ENCODE measurements around the gene WBP4.
"Not testable (repeated sequence)": the region's sequence is repeated elsewhere in the genome, so short reads cannot be mapped to it uniquely, and the experiment has no call there.

Gene WBP4

GRCh38 chr13:41085961-41086585 is 24.8 kb downstream of the WBP4 start:
- no peak for DNase-seq

DNA sequence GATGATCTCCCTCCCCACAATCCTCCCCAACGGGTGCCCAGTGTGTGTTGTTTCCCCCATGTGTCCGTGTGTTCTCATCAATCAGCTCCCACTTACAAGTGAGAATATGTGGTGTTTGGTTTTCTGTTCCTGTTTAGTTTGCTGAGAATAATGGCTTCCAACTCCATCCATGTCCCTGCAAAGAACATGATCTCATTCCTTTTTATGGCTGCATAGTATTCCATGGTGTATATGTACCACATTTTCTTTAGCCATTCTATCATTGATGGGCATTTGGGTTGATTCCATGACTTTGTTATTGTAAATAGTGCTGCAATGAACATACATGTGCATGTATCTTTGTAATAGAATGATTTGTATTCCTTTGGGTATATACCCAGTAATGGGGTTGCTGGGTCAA is 34.4 kb downstream of the WBP4 start:
- DNase-seq = not testable (repeated sequence)

DNA sequence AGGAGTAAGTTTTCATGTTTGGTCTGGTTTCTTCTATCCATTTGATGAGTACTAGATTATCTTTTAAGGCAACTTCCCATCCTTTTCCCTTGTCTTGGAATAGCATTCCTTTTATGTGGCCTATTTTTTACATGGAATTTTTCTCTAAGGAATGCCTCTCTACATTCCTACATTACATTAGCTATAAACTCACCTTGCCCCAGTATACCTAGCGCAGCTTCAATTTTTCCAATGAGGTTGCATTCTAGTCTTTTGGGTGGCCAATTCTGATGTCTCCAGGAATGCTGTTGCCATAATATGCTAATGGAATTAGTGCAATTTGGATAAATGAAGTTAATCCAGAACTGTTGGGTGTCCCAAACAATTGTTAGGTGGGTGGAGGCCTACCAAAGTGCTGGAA is 37.5 kb downstream of the WBP4 start:
- DNase-seq = no peak

- DNase-seq = no peak
These were observed 38.7 kb downstream of the WBP4 start for GRCh38 chr13:41099986-41100385.

DNA sequence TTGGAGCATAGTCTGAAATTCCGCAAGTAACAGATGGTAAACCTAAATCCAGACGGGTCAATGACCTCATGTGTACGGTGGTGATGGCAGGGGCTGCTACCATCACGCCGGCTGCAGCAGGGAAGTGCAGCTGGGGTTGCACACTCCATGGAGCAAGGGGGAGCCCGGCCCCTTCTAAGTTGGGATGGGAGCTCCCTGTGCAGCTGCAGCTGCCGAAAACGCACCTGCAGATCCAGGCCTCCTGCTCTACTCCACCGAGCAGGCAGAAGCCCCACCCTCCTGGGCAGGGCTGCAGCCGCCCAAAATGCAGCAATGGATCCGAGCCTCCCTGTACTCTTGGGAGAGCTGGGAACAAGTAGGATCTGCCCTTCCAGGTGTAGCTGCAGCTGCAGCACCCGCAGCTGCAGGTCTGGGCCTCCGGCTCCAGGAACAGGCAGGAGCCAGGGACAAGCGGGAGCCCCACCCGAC is 45.8 kb downstream of the WBP4 start:
- DNase-seq = no peak

GRCh38 chr13:41107584-41108014 is 46.3 kb downstream of the WBP4 start:
- DNase-seq = no peak

GRCh38 chr13:41111454-41111853 is 50.1 kb downstream of the WBP4 start:
- DNase-seq = no peak

- no peak for DNase-seq
These were observed 56.6 kb downstream of the WBP4 start for GRCh38 chr13:41117869-41118268.

GRCh38 chr13:41122838-41123237 is 61.5 kb downstream of the WBP4 start:
- DNase-seq = no peak

- no peak for DNase-seq
These were observed 66.4 kb downstream of the WBP4 start for GRCh38 chr13:41127701-41128100.

- no peak for DNase-seq
These were observed 69.0 kb downstream of the WBP4 start for GRCh38 chr13:41130356-41130755.

GRCh38 chr13:41131189-41131588 is 69.9 kb downstream of the WBP4 start:
- DNase-seq = not testable (repeated sequence)

- DNase-seq = not testable (repeated sequence)
These were observed 70.6 kb downstream of the WBP4 start for GRCh38 chr13:41131660-41132511.

DNA sequence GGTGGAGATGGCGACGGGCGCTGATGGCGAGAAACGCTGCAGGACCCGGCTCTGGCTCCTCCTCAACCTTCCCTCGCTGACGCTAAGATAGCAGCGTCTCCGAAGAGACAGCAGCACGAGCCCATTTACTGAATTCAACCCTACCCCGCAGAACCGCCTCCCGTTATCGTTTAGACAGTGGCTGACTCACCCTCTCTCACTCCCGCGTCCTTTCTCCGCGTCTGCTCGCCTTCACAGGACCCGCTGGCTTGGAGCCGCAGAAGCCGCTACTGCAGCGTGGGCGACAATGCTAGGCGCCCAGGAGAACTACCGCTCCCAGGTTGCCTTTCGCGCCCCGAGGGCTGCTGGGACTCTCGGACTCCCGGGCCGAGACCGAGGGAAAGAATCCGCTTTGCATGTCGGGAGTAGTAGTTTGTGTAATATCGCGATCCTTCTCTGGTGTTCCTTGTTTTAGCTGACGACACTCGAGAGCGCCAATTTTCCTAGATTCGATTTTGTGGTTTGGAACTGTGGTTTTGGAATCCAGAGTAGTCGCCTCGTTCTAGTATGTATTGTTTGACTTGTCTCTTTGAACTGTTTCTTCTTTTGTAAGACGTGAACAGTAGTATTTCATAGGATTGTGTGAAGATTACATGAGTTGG is 71.3 kb downstream of the WBP4 start, which contains the start of gene KBTBD6:
TSS of gene KBTBD6 (minus strand) at position 291 of the 641 bp plus-strand sequence. CDS start 291 bp downstream, outside the sequence.
- peak; percentile 88 for DNase-seq

All from T1000 (cell line).